Suprapubic skin (tissue), 3 donors: ENCODE results near the gene STARD8.

Experiments
- POLR2AphosphoS5 ChIP-seq, 3 donors: sonication (generic); formaldehyde crosslinking; IDR thresholded peaks; one replicate each; pipeline ENCODE4 v1.6.1; 2017; ENCODE audit warnings: antibody characterized with exemption in 3 of 3
- TF ChIP-seq, protein P1 (sequence below), 2 donors: fragments of 200-600 bp in 1 of 2; fragments of 450-650 bp in 1 of 2; sonication (generic) in 1 of 2; IDR thresholded peaks; one replicate each; pipeline ENCODE4 v1.5.1; 2016 to 2019; ENCODE audit warnings: antibody characterized with exemption in 2 of 2, mild to moderate bottlenecking in 1 of 2, moderate library complexity in 1 of 2

DNA sequence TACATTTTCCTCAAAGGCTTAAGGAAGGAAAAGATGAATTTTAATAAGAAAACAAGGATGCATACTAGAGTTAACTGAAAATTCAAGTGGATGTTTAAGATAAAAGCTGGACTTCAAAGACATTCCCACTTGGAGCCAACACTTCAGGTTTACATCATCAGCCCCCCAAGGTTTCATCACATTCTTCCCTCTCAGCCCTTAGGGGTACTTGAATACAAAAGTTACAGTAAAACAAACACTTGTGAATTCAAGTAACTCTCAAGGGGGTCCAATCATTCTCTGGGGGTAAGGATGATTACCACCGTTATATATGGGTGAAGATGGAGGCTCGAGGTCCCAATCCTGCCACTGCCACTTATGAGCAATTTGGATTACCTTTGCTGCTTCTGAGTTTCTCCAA lies 36.1 kb downstream of the STARD8 start:
- no peak for TF ChIP-seq POLR2AphosphoS5 (IDR thresholded peaks at IDR 0.05)
- TF ChIP-seq, protein P1, sequence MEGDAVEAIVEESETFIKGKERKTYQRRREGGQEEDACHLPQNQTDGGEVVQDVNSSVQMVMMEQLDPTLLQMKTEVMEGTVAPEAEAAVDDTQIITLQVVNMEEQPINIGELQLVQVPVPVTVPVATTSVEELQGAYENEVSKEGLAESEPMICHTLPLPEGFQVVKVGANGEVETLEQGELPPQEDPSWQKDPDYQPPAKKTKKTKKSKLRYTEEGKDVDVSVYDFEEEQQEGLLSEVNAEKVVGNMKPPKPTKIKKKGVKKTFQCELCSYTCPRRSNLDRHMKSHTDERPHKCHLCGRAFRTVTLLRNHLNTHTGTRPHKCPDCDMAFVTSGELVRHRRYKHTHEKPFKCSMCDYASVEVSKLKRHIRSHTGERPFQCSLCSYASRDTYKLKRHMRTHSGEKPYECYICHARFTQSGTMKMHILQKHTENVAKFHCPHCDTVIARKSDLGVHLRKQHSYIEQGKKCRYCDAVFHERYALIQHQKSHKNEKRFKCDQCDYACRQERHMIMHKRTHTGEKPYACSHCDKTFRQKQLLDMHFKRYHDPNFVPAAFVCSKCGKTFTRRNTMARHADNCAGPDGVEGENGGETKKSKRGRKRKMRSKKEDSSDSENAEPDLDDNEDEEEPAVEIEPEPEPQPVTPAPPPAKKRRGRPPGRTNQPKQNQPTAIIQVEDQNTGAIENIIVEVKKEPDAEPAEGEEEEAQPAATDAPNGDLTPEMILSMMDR (IDR thresholded peaks at IDR 0.05): no peak
